GM23248 (cell line): Measurements from ENCODE around the gene CEACAM16.

Experiments used
- EZH2 ChIP-seq: fragments of 200-600 bp; sonication (generic); IDR thresholded peaks from 2 replicates; pipeline ENCODE4 v1.6.1; 2018; ENCODE audit warnings: antibody characterized with exemption, mild to moderate bottlenecking; ENCODE audit not compliant: insufficient read depth, poor library complexity, severe bottlenecking
- EZH2phosphoT487 ChIP-seq: fragments of 200-600 bp; sonication (generic); IDR thresholded peaks from 2 replicates; pipeline ENCODE4 v1.6.1; 2018; ENCODE audit warnings: antibody characterized with exemption, moderate library complexity, mild to moderate bottlenecking, low read depth; ENCODE audit not compliant: insufficient read depth

GRCh38 chr19:44673510-44673909 lies 25.4 kb upstream of the CEACAM16 start:
- TF ChIP-seq EZH2, result no peak
- TF ChIP-seq EZH2phosphoT487, result no peak
